WERI-Rb-1 (cell line): Measurements from ENCODE around the gene ZIC3.

Experiments
- DNase-seq: peaks from one replicate; pipeline ENCODE4 v3.0.0-alpha.2; 2020
- H3K27ac ChIP-seq: fragments of 250-450 bp; sonication (Bioruptor Pico); 2 replicates; pipeline ENCODE4 v1.5.1; 2020; ENCODE audit warnings: mild to moderate bottlenecking, moderate library complexity
- H3K27me3 ChIP-seq: fragments of 250-450 bp; sonication (Bioruptor Pico); 2 replicates; pipeline ENCODE4 v1.5.1; 2021; ENCODE audit warnings: mild to moderate bottlenecking, low read depth, moderate library complexity; ENCODE audit not compliant: insufficient read depth, severe bottlenecking
- H3K36me3 ChIP-seq: fragments of 250-450 bp; sonication (Bioruptor Pico); 2 replicates; pipeline ENCODE4 v1.5.1; 2020; ENCODE audit warnings: mild to moderate bottlenecking, moderate library complexity
- H3K4me3 ChIP-seq: 2 replicates; pipeline ENCODE4 v1.5.1; 2011; ENCODE audit warnings: low read depth, mild to moderate bottlenecking, control low read depth, low read length
- H3K9me3 ChIP-seq: fragments of 250-450 bp; sonication (Bioruptor Pico); 2 replicates; pipeline ENCODE4 v1.5.1; 2021; ENCODE audit warnings: mild to moderate bottlenecking, moderate library complexity; ENCODE audit not compliant: severe bottlenecking
- CTCF ChIP-seq: IDR thresholded peaks from 2 replicates; pipeline ENCODE4 v1.5.1; 2011; ENCODE audit warnings: low read depth, mild to moderate bottlenecking, control low read depth, inconsistent platforms, low read length

The ZIC3 gene

GRCh38 chrX:137573324-137574101 is 7.6 kb downstream of the ZIC3 start:
- Histone ChIP-seq H3K9me3 (peaks cover 3% of the 10 kb centered on the region), H3K27me3 (peaks cover 86% of the 10 kb centered on the region), H3K4me3 (no peak overlapping the region), H3K27ac (no peak overlapping the region), H3K36me3 (no peaks in the 10 kb centered on the region)
- DNase-seq, result no peak
- no peak for TF ChIP-seq CTCF

- Histone ChIP-seq H3K4me3 (no peak overlapping the region), H3K9me3 (peaks cover 3% of the 10 kb centered on the region)
Observed at GRCh38 chrX:137574102-137574783, 8.3 kb downstream of the ZIC3 start.

GRCh38 chrX:137574784-137575293 is 8.9 kb downstream of the ZIC3 start:
- H3K4me3 ChIP-seq, result no peak overlapping the region
- H3K9me3 ChIP-seq, result peaks cover 3% of the 10 kb centered on the region
- no peak for DNase-seq
- TF ChIP-seq CTCF, result no peak
- peaks cover 86% of the 10 kb centered on the region for H3K27me3 ChIP-seq
- no peaks in the 10 kb centered on the region for H3K36me3 ChIP-seq
- no peak overlapping the region for H3K27ac ChIP-seq

More at GRCh38 chrX:137574102-137574783, 8.3 kb downstream of the ZIC3 start:
- Histone ChIP-seq H3K27ac (no peak overlapping the region), H3K27me3 (peaks cover 87% of the 10 kb centered on the region), H3K36me3 (no peaks in the 10 kb centered on the region)
- TF ChIP-seq CTCF, result no peak
- no peak for DNase-seq

GRCh38 chrX:137575596-137576255 is 9.8 kb downstream of the ZIC3 start:
- Histone ChIP-seq H3K36me3 (no peaks in the 10 kb centered on the region), H3K9me3 (peaks cover 3% of the 10 kb centered on the region), H3K27me3 (peaks cover 82% of the 10 kb centered on the region), H3K27ac (no peak overlapping the region), H3K4me3 (no peak overlapping the region)
- TF ChIP-seq CTCF, result no peak
- no peak for DNase-seq

GRCh38 chrX:137587151-137587550 is 21.2 kb downstream of the ZIC3 start:
- Histone ChIP-seq H3K27me3 (peaks cover 50% of the 10 kb centered on the region), H3K27ac (no peak overlapping the region), H3K9me3 (no peaks in the 10 kb centered on the region), H3K4me3 (no peak overlapping the region), H3K36me3 (no peaks in the 10 kb centered on the region)
- no peak for DNase-seq
- no peak for TF ChIP-seq CTCF
